HG02884 (cell line): ENCODE results near the gene ANKRD55.
"Not testable (repeated sequence)": the region's sequence is repeated elsewhere in the genome, so short reads cannot be mapped to it uniquely, and the experiment has no call there.

Experiments
- ATAC-seq: cut with Tn5 transposase; IDR thresholded peaks from one replicate; pipeline ENCODE4 v1.9.1; 2021; ENCODE audit warnings: mild to moderate bottlenecking, moderate library complexity; ENCODE audit not compliant: unreplicated experiment

Gene ANKRD55

GRCh38 chr5:56147659-56148230 is 85.4 kb downstream of the ANKRD55 start:
- ATAC-seq, result no peak

GRCh38 chr5:56147106-56147505 is 86.0 kb downstream of the ANKRD55 start:
- ATAC-seq, result no peak

GRCh38 chr5:56146674-56147073 is 86.5 kb downstream of the ANKRD55 start:
- no peak for ATAC-seq

- no peak for ATAC-seq
Observed at GRCh38 chr5:56145511-56145910, 87.6 kb downstream of the ANKRD55 start.

- no peak for ATAC-seq
Observed at GRCh38 chr5:56145106-56145505, 88.0 kb downstream of the ANKRD55 start.

GRCh38 chr5:56144211-56144610 is 88.9 kb downstream of the ANKRD55 start:
- no peak for ATAC-seq

- no peak for ATAC-seq
Observed at GRCh38 chr5:56143373-56143714, 89.8 kb downstream of the ANKRD55 start.

- ATAC-seq, result peak; percentile 75
Observed at GRCh38 chr5:56142614-56143372, 90.3 kb downstream of the ANKRD55 start.

- no peak for ATAC-seq
Observed at GRCh38 chr5:56142233-56142613, 90.9 kb downstream of the ANKRD55 start.

- no peak for ATAC-seq
Observed at GRCh38 chr5:56140073-56140472, 93.1 kb downstream of the ANKRD55 start.

- no peak for ATAC-seq
Observed at GRCh38 chr5:56130664-56131063, 102.5 kb downstream of the ANKRD55 start.

- ATAC-seq, result no peak
Observed at GRCh38 chr5:56129288-56129687, 103.8 kb downstream of the ANKRD55 start.

- ATAC-seq, result no peak
Observed at GRCh38 chr5:56128113-56128512, 105.0 kb downstream of the ANKRD55 start.

GRCh38 chr5:56126487-56127179 is 106.5 kb downstream of the ANKRD55 start:
- ATAC-seq, result no peak

- ATAC-seq, result no peak
Observed at GRCh38 chr5:56123531-56124243, 109.4 kb downstream of the ANKRD55 start.

- ATAC-seq, result not testable (repeated sequence)
Observed at GRCh38 chr5:56122360-56122985, 110.7 kb downstream of the ANKRD55 start.

GRCh38 chr5:56119050-56119449 is 114.1 kb downstream of the ANKRD55 start:
- ATAC-seq, result no peak

GRCh38 chr5:56116599-56117141 is 116.5 kb downstream of the ANKRD55 start:
- no peak for ATAC-seq

- no peak for ATAC-seq
Observed at GRCh38 chr5:56115589-56115988, 117.5 kb downstream of the ANKRD55 start.

- no peak for ATAC-seq
Observed at GRCh38 chr5:56112526-56113121, 120.5 kb downstream of the ANKRD55 start.
